H9 (cell line): ENCODE results near the gene SPOCD1. TPM values are rescaled to one million over a fixed set of nuclear protein-coding genes. Genes with fewer than 3 reads are reported as not detected.

ENCODE experiments used
- DNase-seq: peaks from one replicate; pipeline ENCODE4 v3.0.0-alpha.2; 2017
- H2AFZ ChIP-seq: one replicate; pipeline ENCODE4 v1.6.1; 2013; ENCODE audit warnings: mild to moderate bottlenecking, low read length, control low read depth, moderate library complexity
- H2AK5ac ChIP-seq: 2 replicates; pipeline ENCODE4 v1.6.1; 2013; ENCODE audit warnings: low read length, control low read depth, mixed read lengths; ENCODE audit not compliant: insufficient read length
- H2BK120ac ChIP-seq: one replicate; pipeline ENCODE4 v1.6.1; 2013; ENCODE audit warnings: low read depth, mild to moderate bottlenecking, low read length, control low read depth, inconsistent platforms; ENCODE audit not compliant: poor library complexity, severe bottlenecking
- H2BK12ac ChIP-seq: 2 replicates; pipeline ENCODE4 v1.6.1; 2013; ENCODE audit warnings: low read length, control low read depth, mixed read lengths, low read depth; ENCODE audit not compliant: insufficient read length
- H2BK15ac ChIP-seq: 2 replicates; pipeline ENCODE4 v1.6.1; 2013; ENCODE audit warnings: low read depth, low read length, control low read depth
- H2BK20ac ChIP-seq: one replicate; pipeline ENCODE4 v1.6.1; 2013; ENCODE audit warnings: low read depth, mild to moderate bottlenecking, low read length, control low read depth, inconsistent platforms; ENCODE audit not compliant: poor library complexity, severe bottlenecking
- H2BK5ac ChIP-seq: 2 replicates; pipeline ENCODE4 v1.6.1; 2013; ENCODE audit warnings: low read length, control low read depth, mixed read lengths; ENCODE audit not compliant: insufficient read length
- H3K14ac ChIP-seq: 2 replicates; pipeline ENCODE4 v1.6.1; 2013; ENCODE audit warnings: low read length, control low read depth; ENCODE audit not compliant: insufficient read depth
- H3K18ac ChIP-seq: 2 replicates; pipeline ENCODE4 v1.6.1; 2013; ENCODE audit warnings: low read depth, mild to moderate bottlenecking, mixed read lengths, low read length, control low read depth; ENCODE audit not compliant: insufficient read length
- H3K23ac ChIP-seq: 2 replicates; pipeline ENCODE4 v1.6.1; 2013; ENCODE audit warnings: low read length, control low read depth, mixed read lengths, low read depth; ENCODE audit not compliant: insufficient read length
- H3K23me2 ChIP-seq: 2 replicates; pipeline ENCODE4 v1.6.1; 2013; ENCODE audit warnings: low read depth, mild to moderate bottlenecking, mixed read lengths, low read length, control low read depth; ENCODE audit not compliant: insufficient read length, poor library complexity, severe bottlenecking
- H3K27ac ChIP-seq: 2 replicates; pipeline ENCODE4 v1.5.1; 2013; ENCODE audit warnings: low read length, control low read depth, mixed read lengths, low read depth; ENCODE audit not compliant: insufficient read length
- H3K27me3 ChIP-seq: 2 replicates; pipeline ENCODE4 v1.6.1; 2013; ENCODE audit warnings: low read length, control low read depth, inconsistent platforms; ENCODE audit not compliant: insufficient read depth
- H3K4ac ChIP-seq: 2 replicates; pipeline ENCODE4 v1.6.1; 2013; ENCODE audit warnings: low read depth, mild to moderate bottlenecking, control low read depth, inconsistent platforms, low read length, moderate library complexity
- H3K4me1 ChIP-seq: 2 replicates; pipeline ENCODE4 v1.6.1; 2013; ENCODE audit warnings: low read length, control low read depth, inconsistent platforms; ENCODE audit not compliant: insufficient read depth
- H3K4me2 ChIP-seq: 2 replicates; pipeline ENCODE4 v1.6.1; 2013; ENCODE audit warnings: low read length, control low read depth, mixed read lengths; ENCODE audit not compliant: insufficient read length, insufficient read depth
- H3K56ac ChIP-seq: 2 replicates; pipeline ENCODE4 v1.6.1; 2013; ENCODE audit warnings: low read depth, mild to moderate bottlenecking, mixed read lengths, low read length, control low read depth; ENCODE audit not compliant: insufficient read length
- H3K79me1 ChIP-seq: 2 replicates; pipeline ENCODE4 v1.6.1; 2013; ENCODE audit warnings: low read depth, mild to moderate bottlenecking, moderate library complexity, low read length, control low read depth, inconsistent platforms; ENCODE audit not compliant: insufficient read depth, poor library complexity, severe bottlenecking
- H3K79me2 ChIP-seq: 2 replicates; pipeline ENCODE4 v1.6.1; 2013; ENCODE audit warnings: low read length, control low read depth, inconsistent platforms; ENCODE audit not compliant: insufficient read depth
- H3K9ac ChIP-seq: 2 replicates; pipeline ENCODE4 v1.6.1; 2013; ENCODE audit warnings: low read length, control low read depth, mixed read lengths; ENCODE audit not compliant: insufficient read length; ENCODE audit errors: extremely low read depth
- H3K9me3 ChIP-seq: one replicate; pipeline ENCODE4 v1.6.1; 2013; ENCODE audit warnings: low read depth, low read length, inconsistent platforms; ENCODE audit not compliant: control insufficient read depth
- H3T11ph ChIP-seq: one replicate; pipeline ENCODE4 v1.6.1; 2013; ENCODE audit warnings: mild to moderate bottlenecking, low read length, control low read depth, inconsistent platforms
- H4K20me1 ChIP-seq: one replicate; pipeline ENCODE4 v1.6.1; 2013; ENCODE audit not compliant: control insufficient read depth, insufficient read length, insufficient read depth
- H4K5ac ChIP-seq: 2 replicates; pipeline ENCODE4 v1.6.1; 2013; ENCODE audit warnings: low read depth, mild to moderate bottlenecking, mixed read lengths, low read length, control low read depth; ENCODE audit not compliant: insufficient read length
- H4K8ac ChIP-seq: replicated peaks from 2 replicates; pipeline ENCODE4 v1.6.1; 2013; ENCODE audit warnings: low read length, control low read depth, mixed read lengths, low read depth; ENCODE audit not compliant: insufficient read length
- H4K91ac ChIP-seq: 2 replicates; pipeline ENCODE4 v1.6.1; 2013; ENCODE audit warnings: low read depth, mild to moderate bottlenecking, moderate library complexity, mixed read lengths, low read length, control low read depth; ENCODE audit not compliant: insufficient read length
- H3K27ac Mint-ChIP-seq, 3 experiments: 2 replicates in 2 of 3; 3 replicates in 1 of 3; pipeline ENCODE4 v1.8.0; 2020 to 2021; ENCODE audit warnings: mixed read lengths in 3 of 3, mild to moderate bottlenecking in 1 of 3, moderate library complexity in 1 of 3
- H3K27me3 Mint-ChIP-seq: 2 replicates; pipeline ENCODE4 v1.8.0; 2021; ENCODE audit warnings: low read depth, mild to moderate bottlenecking, moderate library complexity, mixed read lengths
- H3K36me3 Mint-ChIP-seq, 3 experiments: 2 replicates in 2 of 3; 3 replicates in 1 of 3; pipeline ENCODE4 v1.8.0; 2020 to 2021; ENCODE audit warnings: low read depth in 3 of 3, mixed read lengths in 3 of 3; ENCODE audit not compliant: insufficient read depth in 1 of 3
- H3K4me1 Mint-ChIP-seq, 2 experiments: 2 replicates each; pipeline ENCODE4 v1.8.0; 2020; ENCODE audit warnings: mixed read lengths in 2 of 2
- H3K4me3 Mint-ChIP-seq, 2 experiments: 2 replicates in 1 of 2; 3 replicates in 1 of 2; pipeline ENCODE4 v1.8.0; 2020 to 2021; ENCODE audit warnings: mild to moderate bottlenecking in 2 of 2, mixed read lengths in 2 of 2, moderate library complexity in 1 of 2
- H3K9me3 Mint-ChIP-seq, 2 experiments: 2 replicates in 1 of 2; 3 replicates in 1 of 2; pipeline ENCODE4 v1.8.0; 2020; ENCODE audit warnings: mild to moderate bottlenecking in 2 of 2, mixed read lengths in 2 of 2, moderate library complexity in 1 of 2
- WGBS: extraction: QIAGEN DNeasy Blood & Tissue Kit; methylation state at CpG from one replicate; pipeline ENCODE4 v1.1.7; 2013; ENCODE audit warnings: missing lambda C conversion rate, low lambda C conversion rate, mixed read lengths; ENCODE audit not compliant: insufficient read length; ENCODE audit errors: extremely low coverage; 5-methylcytosine and 5-hydroxymethylcytosine counted together
- total RNA-seq: library from RNA; stranded (reverse); gene quantifications from 2 replicates; pipeline ENCODE4 v1.2.1, GENCODE V29; 2021
- TF ChIP-seq, protein P1 (sequence below): fragments of 200-600 bp; sonication (generic); conservative IDR thresholded peaks from 3 replicates; pipeline ENCODE4 v1.8.0; 2021; ENCODE audit warnings: antibody characterized with exemption, mild to moderate bottlenecking

Gene SPOCD1
- total RNA-seq, 1 experiment from 2014 or later = 1.5 TPM

DNA sequence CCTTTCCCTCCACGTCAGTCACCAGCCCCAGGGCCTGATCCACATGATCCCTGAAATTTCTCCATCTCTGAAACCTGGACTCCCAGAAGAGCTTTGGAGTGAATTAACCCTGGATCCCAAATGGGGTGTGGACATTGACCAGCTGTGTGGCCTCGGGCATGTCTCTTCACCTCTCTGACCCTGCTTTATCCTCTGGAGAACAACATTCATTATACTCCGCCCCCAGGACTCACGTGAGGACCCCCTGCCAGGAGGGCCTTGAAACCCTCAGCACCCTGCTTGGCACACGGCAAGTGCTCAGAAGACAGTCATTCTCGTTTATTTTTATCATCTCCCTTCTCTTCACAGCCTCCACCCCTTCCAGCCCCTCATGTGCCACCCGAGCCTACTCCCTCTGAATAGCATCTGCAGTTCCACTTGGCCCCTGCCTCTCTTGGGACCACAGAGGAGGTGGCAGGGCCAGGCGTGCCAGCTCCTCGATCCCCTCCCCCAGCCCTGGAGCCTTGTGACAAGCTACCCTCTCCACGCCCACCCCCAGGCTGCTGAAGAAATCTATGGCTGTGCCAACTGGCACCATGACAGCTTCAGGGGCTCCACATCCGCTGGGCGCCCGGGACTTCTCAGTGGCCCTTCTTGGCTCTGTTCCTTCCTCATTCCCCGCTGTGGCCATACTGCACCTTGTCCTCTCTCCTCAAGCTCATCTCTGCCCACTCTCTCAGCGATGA, 69.7 kb downstream of the SPOCD1 start:
- no peak overlapping the region for H2BK20ac ChIP-seq
- no peak overlapping the region; a peak in 1 of 5 replicates for H3K4me3 Mint-ChIP-seq
- no peaks in the 10 kb centered on the region for H3K79me1 ChIP-seq
- no peak overlapping the region for H2BK15ac ChIP-seq
- no peaks in the 10 kb centered on the region for H4K20me1 ChIP-seq
- H3K23me2 ChIP-seq = no peaks in the 10 kb centered on the region
- no peaks in the 10 kb centered on the region; a peak in 1 of 7 replicates for H3K36me3 Mint-ChIP-seq
- H4K8ac ChIP-seq = no peak overlapping the region
- no peak overlapping the region for H4K91ac ChIP-seq
- H3K27me3 Mint-ChIP-seq = 0 out of 2 replicates have a peak, but pooled peaks cover 2% of the 10 kb centered on the region
- H2BK12ac ChIP-seq = no peak overlapping the region
- H3K27ac Mint-ChIP-seq = peak overlapping the region in 2 of 3 experiments; percentile 29 to 39; a peak in 2 of 7 replicates
- no peaks in the 10 kb centered on the region for H3K79me2 ChIP-seq
- no peak overlapping the region for H3K18ac ChIP-seq
- H3K9ac ChIP-seq = no peak overlapping the region
- no peak overlapping the region for H3K23ac ChIP-seq
- H2AFZ ChIP-seq = no peak overlapping the region
- no peak overlapping the region for H2AK5ac ChIP-seq
- H4K5ac ChIP-seq = no peak overlapping the region
- H3K9me3 Mint-ChIP-seq = no peaks in the 10 kb centered on the region; a peak in 1 of 5 replicates
- H3K14ac ChIP-seq = no peak overlapping the region
- peaks cover 38 to 46% of the 10 kb centered on the region in 2 experiments for H3K4me1 Mint-ChIP-seq
- no peak overlapping the region for H3K27ac ChIP-seq
- H3K9me3 ChIP-seq = no peaks in the 10 kb centered on the region
- no peaks in the 10 kb centered on the region for H3K4me1 ChIP-seq
- no CpG with 5 or more reads among the region's 15 CpGs for WGBS
- H3T11ph ChIP-seq = no peak overlapping the region
- H2BK5ac ChIP-seq = no peak overlapping the region
- H2BK120ac ChIP-seq = no peak overlapping the region
- no peak overlapping the region for H3K4me2 ChIP-seq
- H3K4ac ChIP-seq = no peak overlapping the region
- no peaks in the 10 kb centered on the region for H3K27me3 ChIP-seq
- no peak for DNase-seq
- TF ChIP-seq, protein P1, sequence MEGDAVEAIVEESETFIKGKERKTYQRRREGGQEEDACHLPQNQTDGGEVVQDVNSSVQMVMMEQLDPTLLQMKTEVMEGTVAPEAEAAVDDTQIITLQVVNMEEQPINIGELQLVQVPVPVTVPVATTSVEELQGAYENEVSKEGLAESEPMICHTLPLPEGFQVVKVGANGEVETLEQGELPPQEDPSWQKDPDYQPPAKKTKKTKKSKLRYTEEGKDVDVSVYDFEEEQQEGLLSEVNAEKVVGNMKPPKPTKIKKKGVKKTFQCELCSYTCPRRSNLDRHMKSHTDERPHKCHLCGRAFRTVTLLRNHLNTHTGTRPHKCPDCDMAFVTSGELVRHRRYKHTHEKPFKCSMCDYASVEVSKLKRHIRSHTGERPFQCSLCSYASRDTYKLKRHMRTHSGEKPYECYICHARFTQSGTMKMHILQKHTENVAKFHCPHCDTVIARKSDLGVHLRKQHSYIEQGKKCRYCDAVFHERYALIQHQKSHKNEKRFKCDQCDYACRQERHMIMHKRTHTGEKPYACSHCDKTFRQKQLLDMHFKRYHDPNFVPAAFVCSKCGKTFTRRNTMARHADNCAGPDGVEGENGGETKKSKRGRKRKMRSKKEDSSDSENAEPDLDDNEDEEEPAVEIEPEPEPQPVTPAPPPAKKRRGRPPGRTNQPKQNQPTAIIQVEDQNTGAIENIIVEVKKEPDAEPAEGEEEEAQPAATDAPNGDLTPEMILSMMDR = no peak; the same call in 1 of the 3 replicates
- no peak overlapping the region for H3K56ac ChIP-seq
